ELF-1 (cell line): ENCODE data around the gene TMEM191C.
"Not testable (repeated sequence)": the region's sequence is repeated elsewhere in the genome, so short reads cannot be mapped to it uniquely, and the experiment has no call there.

ENCODE experiments used
- DNase-seq: peaks from one replicate; pipeline ENCODE4 v3.0.0-alpha.2; 2016; ENCODE audit warnings: low read depth, low spot score

The TMEM191C gene

DNA sequence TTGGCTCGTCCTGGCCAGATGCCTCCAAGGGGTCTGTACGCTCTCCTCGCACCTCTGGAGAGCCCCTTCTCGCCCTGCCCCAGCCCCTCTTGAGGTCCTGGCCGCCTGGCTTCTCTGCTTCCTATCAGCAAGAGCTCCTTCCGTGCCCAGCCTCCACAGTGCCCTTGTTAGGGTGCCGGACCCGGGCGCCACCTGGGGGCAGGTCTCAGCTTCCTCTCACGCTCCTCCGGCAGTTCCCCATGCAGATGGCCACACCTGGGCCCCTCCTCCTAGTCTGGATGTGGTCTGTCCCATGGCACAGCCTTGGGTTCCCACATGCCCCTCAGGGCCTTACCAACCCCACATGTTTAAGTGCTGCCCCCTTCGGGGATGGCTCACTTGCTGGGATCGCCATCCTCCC is 6.5 kb downstream of the TMEM191C start:
- not testable (repeated sequence) for DNase-seq

- not testable (repeated sequence) for DNase-seq
Observed at GRCh38 chr22:21484039-21484438, 16.9 kb downstream of the TMEM191C start.

- DNase-seq = not testable (repeated sequence)
Observed at GRCh38 chr22:21487723-21488122, 20.5 kb downstream of the TMEM191C start.

DNA sequence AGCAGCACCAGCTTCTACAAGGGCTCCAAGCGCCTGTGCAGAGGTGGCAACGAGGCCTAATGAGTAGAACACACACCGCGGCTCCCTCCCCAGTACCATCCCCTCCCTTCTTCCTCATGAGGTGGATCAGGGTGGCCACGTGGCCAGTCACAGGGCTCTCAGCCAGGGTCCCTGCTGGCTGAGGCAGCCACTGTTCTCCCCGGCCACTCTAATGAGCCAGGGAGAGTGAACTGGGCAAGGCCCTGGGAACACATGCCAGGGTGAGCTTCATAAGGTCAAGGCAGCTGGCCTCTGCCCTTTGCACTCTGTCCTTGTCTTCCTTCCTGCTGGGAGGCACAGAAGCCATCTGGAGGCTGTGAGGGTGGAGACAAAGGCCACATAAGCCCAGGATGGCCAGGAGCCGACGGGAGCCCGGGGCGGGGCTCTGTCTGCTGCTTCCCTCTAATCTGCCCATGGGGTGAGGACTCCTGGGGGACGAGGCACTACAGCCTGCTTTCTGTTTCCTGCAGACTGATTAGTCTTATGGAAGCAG is 22.0 kb downstream of the TMEM191C start:
- not testable (repeated sequence) for DNase-seq

- not testable (repeated sequence) for DNase-seq
Observed at GRCh38 chr22:21490556-21490955, 23.4 kb downstream of the TMEM191C start.

DNA sequence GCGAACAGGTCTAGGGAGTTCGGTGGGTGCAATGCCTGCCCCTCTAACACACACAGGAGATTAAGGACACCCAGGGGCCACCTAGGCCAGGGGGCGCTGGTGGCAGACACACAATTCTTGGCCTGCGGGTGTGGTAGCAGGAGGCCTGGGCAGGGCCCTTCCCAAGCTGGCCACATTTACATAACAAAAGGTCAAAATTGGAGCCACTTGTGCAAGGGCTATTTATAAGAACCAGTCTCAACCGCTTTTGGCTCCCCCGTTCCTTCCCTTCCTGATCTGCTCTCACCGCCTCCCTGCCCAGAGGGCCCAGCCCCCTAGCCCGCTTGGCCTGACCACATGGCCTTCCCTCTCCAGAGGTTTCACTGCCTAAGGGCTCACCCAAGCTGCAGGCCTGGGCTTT is 25.1 kb downstream of the TMEM191C start:
- DNase-seq = not testable (repeated sequence)

- not testable (repeated sequence) for DNase-seq
Observed at GRCh38 chr22:21493789-21494782, 26.9 kb downstream of the TMEM191C start.

- not testable (repeated sequence) for DNase-seq
Observed at GRCh38 chr22:21497984-21498383, 30.8 kb downstream of the TMEM191C start.

DNA sequence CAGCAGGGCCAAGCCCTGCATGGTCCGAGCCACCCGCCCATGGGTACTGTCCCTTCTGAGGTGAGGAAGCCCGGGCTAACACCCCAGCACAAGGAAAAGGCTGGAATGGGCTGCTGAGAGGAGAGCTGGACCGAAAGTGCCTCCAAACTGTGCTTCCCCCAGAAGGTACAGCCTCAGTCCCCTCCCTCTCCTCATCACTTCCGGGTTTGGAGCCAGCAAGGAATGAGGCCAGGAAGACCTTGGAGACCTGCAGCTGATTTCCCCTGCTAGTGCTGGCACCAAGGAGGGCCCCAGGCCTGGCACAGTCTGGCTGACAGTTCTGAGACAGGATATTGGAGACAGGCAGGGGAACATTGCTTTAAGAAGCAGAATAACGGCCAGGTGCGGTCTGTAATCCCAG is 31.3 kb downstream of the TMEM191C start:
- not testable (repeated sequence) for DNase-seq

GRCh38 chr22:21499623-21500506 is 32.7 kb downstream of the TMEM191C start:
- not testable (repeated sequence) for DNase-seq

DNA sequence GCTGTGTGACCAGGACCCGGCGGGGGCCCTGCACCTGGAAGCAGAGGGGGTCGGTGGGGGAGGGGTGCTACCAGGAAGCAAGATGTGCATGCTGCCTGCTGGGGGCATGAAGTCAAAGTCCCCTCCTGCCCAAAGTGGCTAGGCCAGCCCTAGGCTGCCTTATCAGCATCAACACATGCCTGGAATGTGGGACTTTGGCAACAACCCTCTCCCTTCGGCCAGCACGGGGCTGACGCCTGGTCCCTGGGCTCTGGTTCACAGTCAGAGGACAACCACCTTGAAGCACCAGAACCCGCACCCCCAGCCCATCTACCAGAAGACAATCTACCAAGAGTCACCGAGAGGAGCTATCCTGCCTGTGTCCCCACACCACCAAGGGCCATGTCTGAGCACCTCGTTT is 43.2 kb downstream of the TMEM191C start:
- not testable (repeated sequence) for DNase-seq

DNA sequence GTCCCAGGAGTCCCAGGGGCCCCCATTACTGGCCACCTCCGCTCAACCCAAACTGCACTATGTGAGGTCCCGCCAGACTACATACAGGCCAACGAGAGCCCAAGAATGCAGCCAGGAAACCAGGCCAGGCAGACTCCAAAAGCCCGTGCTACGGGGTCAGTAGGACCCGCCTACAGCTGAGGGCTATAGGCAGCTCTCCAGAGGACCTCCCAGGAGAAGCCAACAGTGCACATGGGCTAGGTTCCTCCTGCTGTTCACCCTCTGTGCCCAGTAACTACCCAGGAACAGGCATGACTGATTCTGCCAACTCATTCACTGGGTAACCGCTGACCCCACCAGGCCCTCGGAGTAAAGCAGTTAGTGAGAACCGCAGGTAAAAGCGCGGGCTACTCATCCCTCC is 44.8 kb downstream of the TMEM191C start:
- not testable (repeated sequence) for DNase-seq

DNA sequence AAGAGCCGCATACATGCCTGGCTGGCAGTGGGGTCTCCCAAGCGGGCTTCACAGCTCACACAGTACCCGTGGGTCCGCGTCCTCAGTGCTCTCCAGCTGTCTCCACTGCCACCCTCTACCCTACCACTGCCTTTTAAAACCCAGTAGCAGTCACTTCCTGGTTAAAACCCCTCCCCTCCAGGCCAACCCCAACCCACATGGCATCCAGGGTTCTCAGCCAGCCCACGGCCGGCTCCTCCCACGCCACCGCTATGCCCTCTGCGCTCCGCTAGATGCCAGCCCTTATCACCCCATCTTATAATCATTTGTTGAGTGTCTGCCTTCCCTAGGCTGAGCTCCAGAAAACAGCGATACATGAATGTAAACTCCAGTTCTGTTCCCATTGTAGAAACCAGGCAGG is 46.9 kb downstream of the TMEM191C start:
- DNase-seq = not testable (repeated sequence)

DNA sequence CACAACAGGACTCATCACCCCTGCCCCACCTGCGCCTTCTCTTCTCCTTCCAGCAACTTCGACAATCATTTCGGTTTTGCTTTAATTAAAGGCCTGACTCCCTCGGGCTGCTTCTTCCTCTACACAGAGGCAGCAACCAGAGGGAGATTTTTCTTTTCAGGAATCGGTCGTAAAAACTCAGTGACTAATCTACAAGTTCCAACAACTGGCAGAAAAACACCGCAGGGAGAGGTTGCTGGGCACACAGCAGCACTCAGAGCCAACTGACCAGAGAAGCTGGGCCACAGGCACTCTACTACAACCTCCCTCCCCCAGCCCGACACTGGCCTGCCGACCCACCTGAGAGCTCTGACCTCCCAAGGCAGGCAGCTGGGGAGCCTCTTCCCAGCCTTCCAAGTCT is 48.0 kb downstream of the TMEM191C start:
- DNase-seq = not testable (repeated sequence)

- DNase-seq = not testable (repeated sequence)
Observed at GRCh38 chr22:21516522-21516921, 49.3 kb downstream of the TMEM191C start.

GRCh38 chr22:21516970-21517764 is 50.0 kb downstream of the TMEM191C start:
- not testable (repeated sequence) for DNase-seq
